ENCODE results near the gene PAM. TPM values are rescaled to one million over a fixed set of nuclear protein-coding genes. Genes with fewer than 3 reads are reported as not detected.

PAM gene
- total and polyA plus RNA-seq, 2 of the 8 experiments (the other 6 are each of a cell fraction or from before 2014, with no cell fraction given), result 30.4 to 67.8 TPM

DNA sequence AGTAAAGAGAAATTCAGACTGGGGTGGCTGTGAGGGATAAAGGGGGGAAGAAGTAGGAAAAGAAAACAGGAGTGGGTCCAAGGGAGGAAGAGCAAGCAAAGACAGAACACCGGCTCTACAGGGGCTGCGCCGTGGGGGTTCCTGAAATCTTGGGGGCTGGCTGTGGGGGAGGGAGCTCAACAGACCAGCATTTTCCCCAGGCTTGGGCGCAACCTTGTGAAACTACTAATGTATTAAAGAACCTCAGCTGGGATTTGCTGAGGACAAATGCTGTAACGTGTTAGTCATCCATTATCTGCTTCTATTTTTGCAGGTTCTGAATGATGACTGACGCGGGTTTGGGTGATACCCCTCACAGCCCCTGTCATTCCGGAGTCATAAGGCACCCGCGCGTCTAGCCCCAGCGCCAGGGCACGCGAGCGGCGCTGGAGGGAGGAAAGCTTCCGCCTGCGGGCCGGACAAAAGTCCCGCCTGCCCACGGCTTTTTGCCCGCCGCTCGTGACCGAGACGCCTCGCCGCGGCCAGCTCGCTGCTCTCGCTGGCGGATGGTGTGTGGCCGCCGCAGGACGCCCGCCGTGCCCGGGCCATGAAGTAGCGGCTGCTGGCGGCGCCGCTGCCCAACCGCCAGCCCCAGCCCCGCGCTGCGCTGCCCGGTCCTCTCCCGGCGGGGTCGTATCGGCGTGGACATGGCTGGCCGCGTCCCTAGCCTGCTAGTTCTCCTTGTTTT, 110.6 kb downstream of the PAM start (continued):
- TF ChIP-seq CHD7 (IDR thresholded peaks at IDR 0.05; ENCODE audit: insufficient replicate concordance, low read length) (no peak), YY1 (IDR thresholded peaks at IDR 0.05; ENCODE audit: low read depth, low read length) (0 out of 2 replicates have a peak, but pooled peaks have one; percentile 6), TBP (IDR thresholded peaks at IDR 0.05; ENCODE audit: low read depth, low read length) (peak; percentile 55; the same call in 1 of the 2 replicates), HDAC2 (IDR thresholded peaks at IDR 0.05; ENCODE audit: borderline replicate concordance in 1 of 2, low read depth in 2 of 2, low read length in 2 of 2) (peak in 1 of 2 experiments; percentile 6; a peak in 3 of 4 replicates), ASH2L (IDR thresholded peaks at IDR 0.05; ENCODE audit: low read length) (peak; percentile 93), CHD1 (IDR thresholded peaks at IDR 0.05; ENCODE audit: low read depth, low read length) (no peak), BCL11A (IDR thresholded peaks at IDR 0.05; ENCODE audit: low read depth in 2 of 2, low read length in 2 of 2) (peak; percentile 24 to 62)
- TF ChIP-seq, protein P1, sequence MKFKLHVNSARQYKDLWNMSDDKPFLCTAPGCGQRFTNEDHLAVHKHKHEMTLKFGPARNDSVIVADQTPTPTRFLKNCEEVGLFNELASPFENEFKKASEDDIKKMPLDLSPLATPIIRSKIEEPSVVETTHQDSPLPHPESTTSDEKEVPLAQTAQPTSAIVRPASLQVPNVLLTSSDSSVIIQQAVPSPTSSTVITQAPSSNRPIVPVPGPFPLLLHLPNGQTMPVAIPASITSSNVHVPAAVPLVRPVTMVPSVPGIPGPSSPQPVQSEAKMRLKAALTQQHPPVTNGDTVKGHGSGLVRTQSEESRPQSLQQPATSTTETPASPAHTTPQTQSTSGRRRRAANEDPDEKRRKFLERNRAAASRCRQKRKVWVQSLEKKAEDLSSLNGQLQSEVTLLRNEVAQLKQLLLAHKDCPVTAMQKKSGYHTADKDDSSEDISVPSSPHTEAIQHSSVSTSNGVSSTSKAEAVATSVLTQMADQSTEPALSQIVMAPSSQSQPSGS (IDR thresholded peaks at IDR 0.05; ENCODE audit: low read length), result no peak

Data from H1 (cell line).